Stomach smooth muscle (tissue), 2 donors: ENCODE data around the gene ROR2.
A peak's percentile ranks its signal among the peaks of the same experiment; 100 is the strongest.

Experiments used
- H3K27ac ChIP-seq: one replicate; pipeline ENCODE4 v1.7.0; 2013; ENCODE audit warnings: mild to moderate bottlenecking, low read length, inconsistent platforms
- H3K27me3 ChIP-seq, 2 donors: one replicate each; pipeline ENCODE4 v1.7.0; 2013; ENCODE audit warnings: low read length in 2 of 2; ENCODE audit not compliant: insufficient read depth in 2 of 2, control insufficient read depth in 1 of 2
- H3K36me3 ChIP-seq, 2 donors: one replicate each; pipeline ENCODE4 v1.7.0; 2013; ENCODE audit warnings: low read length in 2 of 2; ENCODE audit not compliant: control insufficient read depth in 2 of 2, insufficient read depth in 2 of 2
- H3K4me1 ChIP-seq: one replicate; pipeline ENCODE4 v1.7.0; 2013; ENCODE audit warnings: low read length; ENCODE audit not compliant: control insufficient read depth, insufficient read depth
- H3K4me3 ChIP-seq, 2 donors: one replicate each; pipeline ENCODE4 v1.7.0; 2013; ENCODE audit warnings: low read length in 2 of 2
- H3K9ac ChIP-seq, 2 donors: one replicate each; pipeline ENCODE4 v1.7.0; 2013; ENCODE audit warnings: low read length in 2 of 2, mild to moderate bottlenecking in 1 of 2
- H3K9me3 ChIP-seq, 2 donors: one replicate each; pipeline ENCODE4 v1.7.0; 2013; ENCODE audit warnings: low read length in 2 of 2; ENCODE audit not compliant: control insufficient read depth in 2 of 2
- donor health status: healthy.
- donor health status: Pancreatic carcinoma.

Gene ROR2

GRCh38 chr9:91873637-91874051 lies 76.4 kb downstream of the ROR2 start:
- H3K27ac ChIP-seq = peak overlapping the region; percentile 96
- H3K9ac ChIP-seq = peak overlapping the region; percentile 14 to 43
- H3K27me3 ChIP-seq = no peaks in the 10 kb centered on the region
- H3K36me3 ChIP-seq = peaks cover 0 to 3% of the 10 kb centered on the region in 2 donors
- H3K9me3 ChIP-seq = no peaks in the 10 kb centered on the region
- H3K4me3 ChIP-seq = no peak overlapping the region
- H3K4me1 ChIP-seq = peaks cover 57% of the 10 kb centered on the region

- Histone ChIP-seq H3K4me1 (peaks cover 47% of the 10 kb centered on the region), H3K27ac (no peak overlapping the region), H3K9ac (no peak overlapping the region), H3K4me3 (no peak overlapping the region), H3K36me3 (no peaks in the 10 kb centered on the region), H3K27me3 (no peaks in the 10 kb centered on the region), H3K9me3 (no peaks in the 10 kb centered on the region)
Observed at GRCh38 chr9:91868732-91869391, 81.2 kb downstream of the ROR2 start.

GRCh38 chr9:91867740-91868139 lies 82.3 kb downstream of the ROR2 start:
- Histone ChIP-seq H3K36me3 (no peaks in the 10 kb centered on the region), H3K9me3 (no peaks in the 10 kb centered on the region), H3K4me1 (peaks cover 40% of the 10 kb centered on the region), H3K9ac (no peak overlapping the region), H3K4me3 (no peak overlapping the region), H3K27me3 (no peaks in the 10 kb centered on the region), H3K27ac (peak overlapping the region; percentile 55)

GRCh38 chr9:91865041-91865440 lies 85.0 kb downstream of the ROR2 start:
- Histone ChIP-seq H3K9ac (no peak overlapping the region), H3K4me1 (peaks cover 26% of the 10 kb centered on the region), H3K4me3 (no peak overlapping the region), H3K36me3 (no peaks in the 10 kb centered on the region), H3K27me3 (no peaks in the 10 kb centered on the region), H3K27ac (peak overlapping the region; percentile 50), H3K9me3 (no peaks in the 10 kb centered on the region)

- Histone ChIP-seq H3K9me3 (no peaks in the 10 kb centered on the region), H3K36me3 (no peaks in the 10 kb centered on the region), H3K27me3 (no peaks in the 10 kb centered on the region), H3K4me3 (no peak overlapping the region), H3K9ac (no peak overlapping the region), H3K27ac (peak overlapping the region; percentile 50), H3K4me1 (peaks cover 31% of the 10 kb centered on the region)
Observed at GRCh38 chr9:91864380-91864779, 85.6 kb downstream of the ROR2 start.

GRCh38 chr9:91863469-91863868 lies 86.6 kb downstream of the ROR2 start:
- Histone ChIP-seq H3K9ac (no peak overlapping the region), H3K36me3 (no peaks in the 10 kb centered on the region), H3K9me3 (no peaks in the 10 kb centered on the region), H3K4me1 (peaks cover 37% of the 10 kb centered on the region), H3K27me3 (no peaks in the 10 kb centered on the region), H3K27ac (peak overlapping the region; percentile 50), H3K4me3 (no peak overlapping the region)

- H3K27ac ChIP-seq = peak overlapping the region; percentile 76
- peak overlapping the region in 1 of 2 donors; percentile 52 for H3K4me3 ChIP-seq
- peak overlapping the region in 1 of 2 donors; percentile 47 for H3K9ac ChIP-seq
- H3K4me1 ChIP-seq = peaks cover 50% of the 10 kb centered on the region
- H3K36me3 ChIP-seq = no peaks in the 10 kb centered on the region
- no peaks in the 10 kb centered on the region for H3K9me3 ChIP-seq
- no peaks in the 10 kb centered on the region for H3K27me3 ChIP-seq
Observed at GRCh38 chr9:91858213-91859030, 91.6 kb downstream of the ROR2 start.

GRCh38 chr9:91857291-91858212 lies 92.5 kb downstream of the ROR2 start:
- Histone ChIP-seq H3K4me3 (peak overlapping the region in 1 of 2 donors; percentile 52), H3K27ac (peak overlapping the region; percentile 76), H3K9ac (peak overlapping the region; percentile 10 to 47), H3K36me3 (no peaks in the 10 kb centered on the region), H3K4me1 (peaks cover 54% of the 10 kb centered on the region), H3K9me3 (no peaks in the 10 kb centered on the region), H3K27me3 (no peaks in the 10 kb centered on the region)

- no peaks in the 10 kb centered on the region for H3K36me3 ChIP-seq
- no peak overlapping the region for H3K4me3 ChIP-seq
- H3K4me1 ChIP-seq = peaks cover 54% of the 10 kb centered on the region
- no peak overlapping the region for H3K9ac ChIP-seq
- H3K27ac ChIP-seq = peak overlapping the region; percentile 76
- no peaks in the 10 kb centered on the region for H3K9me3 ChIP-seq
- no peaks in the 10 kb centered on the region for H3K27me3 ChIP-seq
Observed at GRCh38 chr9:91856419-91856818, 93.6 kb downstream of the ROR2 start.

GRCh38 chr9:91855196-91855595 lies 94.8 kb downstream of the ROR2 start:
- H3K4me3 ChIP-seq = no peak overlapping the region
- no peaks in the 10 kb centered on the region for H3K27me3 ChIP-seq
- H3K9me3 ChIP-seq = no peaks in the 10 kb centered on the region
- H3K4me1 ChIP-seq = peaks cover 50% of the 10 kb centered on the region
- H3K9ac ChIP-seq = no peak overlapping the region
- H3K36me3 ChIP-seq = no peaks in the 10 kb centered on the region
- no peak overlapping the region for H3K27ac ChIP-seq
